PC-3 (cell line): Measurements from ENCODE around the gene C4orf33. TPM values are rescaled to one million over a fixed set of nuclear protein-coding genes. Genes with fewer than 3 reads are reported as not detected.
A peak's percentile ranks its signal among the peaks of the same experiment; 100 is the strongest.

Experiments
- ATAC-seq: fragments of 200-7000 bp; cut with Tn5 transposase; 2 replicates; pipeline ENCODE4 v1.9.1; 2020; ENCODE audit warnings: mild to moderate bottlenecking, moderate library complexity
- BruUV-seq: library from RNA; stranded (reverse); fragments of 400-500 nt; replicated peaks from 2 replicates; lab custom pipeline; 2021; lab: Mats Ljungman, UMichigan
- CTCF ChIA-PET: fragments of 300-600 bp; sonication (Branson Sonifier 250); formaldehyde crosslinking; loops from one replicate; lab custom pipeline; 2022; ENCODE audit warnings: antibody characterized with exemption; lab: Charles Lee
- POLR2A ChIA-PET: fragments of 300-600 bp; sonication (Branson Sonifier 250); formaldehyde crosslinking; loops from one replicate; lab custom pipeline; 2022; ENCODE audit warnings: antibody characterized with exemption; ENCODE audit not compliant: unreplicated experiment; lab: Charles Lee
- DNase-seq: peaks from one replicate; pipeline ENCODE4 v3.0.0-alpha.2; 2015
- H2AFZ ChIP-seq: fragments of 300-600 bp; sonication (generic); 2 replicates; pipeline ENCODE4 v1.6.0; 2016; ENCODE audit warnings: antibody characterized with exemption, low read length
- H3F3A ChIP-seq: fragments of 300-600 bp; sonication (generic); one replicate; pipeline ENCODE4 v1.6.0; 2017; ENCODE audit warnings: antibody characterized with exemption, low read length, control low read depth, mild to moderate bottlenecking; ENCODE audit not compliant: unreplicated experiment
- H3K27ac ChIP-seq: fragments of 300-600 bp; sonication (generic); 2 replicates; pipeline ENCODE4 v1.5.1; 2016; ENCODE audit warnings: mild to moderate bottlenecking, low read length
- H3K27me3 ChIP-seq: fragments of 300-600 bp; sonication (generic); 2 replicates; pipeline ENCODE4 v1.6.1; 2016; ENCODE audit warnings: low read length, mixed read lengths
- H3K36me3 ChIP-seq: fragments of 300-600 bp; sonication (generic); 2 replicates; pipeline ENCODE4 v1.6.1; 2016; ENCODE audit warnings: low read depth, mixed run types, low read length, mixed read lengths
- H3K4me1 ChIP-seq: fragments of 300-600 bp; sonication (generic); 2 replicates; pipeline ENCODE4 v1.5.1; 2016; ENCODE audit warnings: low read length; ENCODE audit not compliant: insufficient read depth
- H3K4me2 ChIP-seq: fragments of 300-600 bp; sonication (generic); 2 replicates; pipeline ENCODE4 v1.6.0; 2016; ENCODE audit warnings: low read length
- H3K4me3 ChIP-seq: fragments of 300-600 bp; sonication (generic); 2 replicates; pipeline ENCODE4 v1.5.1; 2016; ENCODE audit warnings: mild to moderate bottlenecking, low read length, mixed read lengths
- H3K79me2 ChIP-seq: fragments of 300-600 bp; sonication (generic); 2 replicates; pipeline ENCODE4 v1.6.1; 2017; ENCODE audit warnings: low read length, mixed read lengths
- H3K9ac ChIP-seq: fragments of 300-600 bp; sonication (generic); 2 replicates; pipeline ENCODE4 v1.6.0; 2016; ENCODE audit warnings: mild to moderate bottlenecking, low read length
- H3K9me2 ChIP-seq: fragments of 300-600 bp; sonication (generic); replicated peaks from 2 replicates; pipeline ENCODE4 v1.6.1; 2016; ENCODE audit warnings: mixed run types, low read length, mixed read lengths
- H3K9me3 ChIP-seq: fragments of 300-600 bp; sonication (generic); 2 replicates; pipeline ENCODE4 v1.6.1; 2016; ENCODE audit warnings: low read length, mixed read lengths
- H4K20me1 ChIP-seq: fragments of 300-600 bp; sonication (generic); 2 replicates; pipeline ENCODE4 v1.6.1; 2016; ENCODE audit warnings: low read length, mixed read lengths
- CTCF ChIP-seq: fragments of 300-600 bp; sonication (generic); conservative IDR thresholded peaks from 2 replicates; pipeline ENCODE4 v1.5.1; 2017; ENCODE audit warnings: antibody characterized with exemption, low read depth, mild to moderate bottlenecking, low read length
- EZH2 ChIP-seq: fragments of 300-600 bp; sonication (generic); IDR thresholded peaks from one replicate; pipeline ENCODE4 v1.6.1; 2017; ENCODE audit warnings: antibody characterized with exemption, mild to moderate bottlenecking, low read length; ENCODE audit not compliant: unreplicated experiment
- EZH2phosphoT487 ChIP-seq: fragments of 300-600 bp; sonication (generic); IDR thresholded peaks from 2 replicates; pipeline ENCODE4 v1.6.1; 2018; ENCODE audit warnings: mild to moderate bottlenecking, antibody characterized with exemption, low read length, borderline replicate concordance
- intact Hi-C: fragments of 100-400 bp; cut with micrococcal nuclease; formaldehyde crosslinking; loops from 2 replicates; pipeline ENCODE4 v1.9.0; 2023
- total RNA-seq: library from RNA; depleted of rRNA; stranded (reverse); fragments of >200 nt; gene quantifications from 2 replicates; pipeline ENCODE4 v1.2.3, GENCODE V29; 2014

The C4orf33 gene
- total RNA-seq, 1 experiment from 2014 or later = 2.8 TPM

GRCh38 chr4:129140521-129140920 is 44.6 kb downstream of the C4orf33 start:
- no peaks in the 10 kb centered on the region for H4K20me1 ChIP-seq
- no peak overlapping the region for H3K4me3 ChIP-seq
- peak; percentile 28; the same call in 1 of the 2 replicates for TF ChIP-seq CTCF
- no peak for TF ChIP-seq EZH2
- no peak for TF ChIP-seq EZH2phosphoT487
- DNase-seq (peak; percentile 6), ATAC-seq (no peak)
- no peak overlapping the region for H3K27ac ChIP-seq
- H3K4me2 ChIP-seq = no peak overlapping the region
- no peak overlapping the region for H3K9ac ChIP-seq
- H3K4me1 ChIP-seq = no peaks in the 10 kb centered on the region
- BruUV-seq = no TSS peak
- no peaks in the 10 kb centered on the region for H3K79me2 ChIP-seq
- no peaks in the 10 kb centered on the region for H3F3A ChIP-seq
- ChIA-PET POLR2A (no interaction called here), CTCF (no interaction called here)
- intact Hi-C loops = no loop called here
- H3K27me3 ChIP-seq = no peaks in the 10 kb centered on the region
- no peak overlapping the region for H2AFZ ChIP-seq
- H3K9me2 ChIP-seq = no peaks in the 10 kb centered on the region
- no peaks in the 10 kb centered on the region for H3K9me3 ChIP-seq
- no peaks in the 10 kb centered on the region for H3K36me3 ChIP-seq

- Histone ChIP-seq H3K36me3 (no peaks in the 10 kb centered on the region), H3K79me2 (no peaks in the 10 kb centered on the region), H3F3A (no peaks in the 10 kb centered on the region), H3K4me3 (no peak overlapping the region), H3K27ac (no peak overlapping the region), H3K4me2 (no peak overlapping the region), H3K9me2 (no peaks in the 10 kb centered on the region), H4K20me1 (no peaks in the 10 kb centered on the region), H3K9me3 (no peaks in the 10 kb centered on the region), H3K4me1 (no peaks in the 10 kb centered on the region), H3K9ac (no peak overlapping the region), H3K27me3 (no peaks in the 10 kb centered on the region), H2AFZ (no peak overlapping the region)
- ChIA-PET CTCF (no interaction called here), POLR2A (no interaction called here)
- ATAC-seq (no peak), DNase-seq (no peak)
- no peak for TF ChIP-seq CTCF
- no peak for TF ChIP-seq EZH2
- TF ChIP-seq EZH2phosphoT487 = no peak
- BruUV-seq = no TSS peak
- intact Hi-C loops = no loop called here
Observed at GRCh38 chr4:129143359-129143758, 47.4 kb downstream of the C4orf33 start.

GRCh38 chr4:129144755-129145206 is 48.8 kb downstream of the C4orf33 start:
- CTCF ChIA-PET = no interaction called here
- Histone ChIP-seq H3K9me3 (no peaks in the 10 kb centered on the region), H3K36me3 (no peaks in the 10 kb centered on the region), H2AFZ (no peak overlapping the region), H3K27ac (no peak overlapping the region), H3K79me2 (no peaks in the 10 kb centered on the region), H3F3A (no peaks in the 10 kb centered on the region), H3K9ac (no peak overlapping the region), H3K4me2 (no peak overlapping the region), H3K27me3 (no peaks in the 10 kb centered on the region), H3K4me1 (no peaks in the 10 kb centered on the region), H3K9me2 (no peaks in the 10 kb centered on the region), H4K20me1 (no peaks in the 10 kb centered on the region), H3K4me3 (no peak overlapping the region)
- ATAC-seq = no peak
- DNase-seq = no peak
- TF ChIP-seq CTCF (no peak), EZH2phosphoT487 (no peak), EZH2 (no peak)
- POLR2A ChIA-PET = no interaction called here
- no TSS peak for BruUV-seq
- intact Hi-C loops = no loop called here
